Chondrocyte (in vitro differentiated cells): ENCODE results near the gene EMC7. TPM values are rescaled to one million over a fixed set of nuclear protein-coding genes. Genes with fewer than 3 reads are reported as not detected.

Experiments
- DNase-seq: peaks from one replicate; pipeline ENCODE4 v3.0.0; 2021; ENCODE audit warnings: mixed read lengths, low spot score
- H3K27ac Mint-ChIP-seq: one replicate; pipeline ENCODE4 v1.8.0; 2021; ENCODE audit warnings: mild to moderate bottlenecking, moderate library complexity, mixed read lengths; ENCODE audit not compliant: unreplicated experiment
- H3K27me3 Mint-ChIP-seq: 2 replicates; pipeline ENCODE4 v1.8.0; 2021; ENCODE audit warnings: low read depth, mixed read lengths
- H3K36me3 Mint-ChIP-seq: 2 replicates; pipeline ENCODE4 v1.8.0; 2021; ENCODE audit warnings: low read depth, mixed read lengths
- H3K4me1 Mint-ChIP-seq: 2 replicates; pipeline ENCODE4 v1.8.0; 2021; ENCODE audit warnings: low read depth, mild to moderate bottlenecking, mixed read lengths
- H3K4me3 Mint-ChIP-seq: one replicate; pipeline ENCODE4 v1.8.0; 2021; ENCODE audit warnings: mild to moderate bottlenecking, moderate library complexity, mixed read lengths; ENCODE audit not compliant: unreplicated experiment
- H3K9me3 Mint-ChIP-seq: 2 replicates; pipeline ENCODE4 v1.8.0; 2021; ENCODE audit warnings: low read depth, mixed read lengths
- CTCF ChIP-seq: fragments of 200-600 bp; sonication (generic); IDR thresholded peaks from 2 replicates; pipeline ENCODE4 v1.5.0; 2021; ENCODE audit warnings: antibody characterized with exemption, mild to moderate bottlenecking, moderate library complexity
- total RNA-seq: library from RNA; stranded (reverse); gene quantifications from 3 replicates; pipeline ENCODE4 v1.2.1, GENCODE V29; 2021

Gene EMC7
- total RNA-seq, 1 donor from 2014 or later: 98.7 TPM

GRCh38 chr15:34085746-34086145 lies 15.9 kb downstream of the EMC7 start:
- no peak overlapping the region for H3K4me3 Mint-ChIP-seq
- DNase-seq: no peak
- no peak overlapping the region for H3K27ac Mint-ChIP-seq
- no peaks in the 10 kb centered on the region for H3K4me1 Mint-ChIP-seq
- H3K27me3 Mint-ChIP-seq: no peaks in the 10 kb centered on the region
- no peaks in the 10 kb centered on the region for H3K9me3 Mint-ChIP-seq
- no peak for TF ChIP-seq CTCF
- H3K36me3 Mint-ChIP-seq: peaks cover 20% of the 10 kb centered on the region

GRCh38 chr15:34084086-34084485 lies 17.6 kb downstream of the EMC7 start:
- TF ChIP-seq CTCF: no peak
- no peak for DNase-seq
- no peaks in the 10 kb centered on the region for H3K4me1 Mint-ChIP-seq
- H3K4me3 Mint-ChIP-seq: no peak overlapping the region
- H3K27ac Mint-ChIP-seq: no peak overlapping the region
- H3K9me3 Mint-ChIP-seq: no peaks in the 10 kb centered on the region
- no peaks in the 10 kb centered on the region for H3K27me3 Mint-ChIP-seq
- peaks cover 19% of the 10 kb centered on the region for H3K36me3 Mint-ChIP-seq

GRCh38 chr15:34079904-34080303 lies 21.8 kb downstream of the EMC7 start:
- no peaks in the 10 kb centered on the region for H3K27me3 Mint-ChIP-seq
- peaks cover 7% of the 10 kb centered on the region for H3K36me3 Mint-ChIP-seq
- no peak for TF ChIP-seq CTCF
- no peaks in the 10 kb centered on the region for H3K4me1 Mint-ChIP-seq
- no peak overlapping the region for H3K27ac Mint-ChIP-seq
- H3K9me3 Mint-ChIP-seq: no peaks in the 10 kb centered on the region
- no peak overlapping the region for H3K4me3 Mint-ChIP-seq
- no peak for DNase-seq

- no peaks in the 10 kb centered on the region for H3K9me3 Mint-ChIP-seq
- no peak overlapping the region for H3K4me3 Mint-ChIP-seq
These were observed 22.8 kb downstream of the EMC7 start for GRCh38 chr15:34078900-34079299.

GRCh38 chr15:34076785-34077184 lies 24.9 kb downstream of the EMC7 start:
- H3K36me3 Mint-ChIP-seq: no peaks in the 10 kb centered on the region
- no peaks in the 10 kb centered on the region for H3K9me3 Mint-ChIP-seq
- no peak for DNase-seq
- no peak for TF ChIP-seq CTCF
- no peak overlapping the region for H3K27ac Mint-ChIP-seq
- H3K27me3 Mint-ChIP-seq: no peaks in the 10 kb centered on the region
- H3K4me3 Mint-ChIP-seq: no peak overlapping the region
- H3K4me1 Mint-ChIP-seq: no peaks in the 10 kb centered on the region

More at GRCh38 chr15:34078900-34079299, 22.8 kb downstream of the EMC7 start:
- no peak overlapping the region for H3K27ac Mint-ChIP-seq
- TF ChIP-seq CTCF: no peak
- peaks cover 4% of the 10 kb centered on the region for H3K36me3 Mint-ChIP-seq
- no peaks in the 10 kb centered on the region for H3K4me1 Mint-ChIP-seq
- no peak for DNase-seq
- no peaks in the 10 kb centered on the region for H3K27me3 Mint-ChIP-seq
